NT2/D1 (cell line): ENCODE results near the gene GLB1L.

Experiments used
- DNase-seq: peaks from one replicate; pipeline ENCODE4 v3.0.0-alpha.2; 2011; ENCODE audit warnings: low read depth, low spot score
- H3K27me3 ChIP-seq: 2 replicates; pipeline ENCODE4 v1.6.0; 2011; ENCODE audit warnings: mild to moderate bottlenecking; ENCODE audit not compliant: insufficient read length, insufficient read depth
- H3K36me3 ChIP-seq: 2 replicates; pipeline ENCODE4 v1.6.1; 2011; ENCODE audit warnings: mild to moderate bottlenecking, low read length, mixed read lengths; ENCODE audit not compliant: insufficient read depth, insufficient read length
- H3K4me1 ChIP-seq: 2 replicates; pipeline ENCODE4 v1.5.1; 2011; ENCODE audit not compliant: insufficient read depth, insufficient read length
- H3K4me3 ChIP-seq: 2 replicates; pipeline ENCODE4 v1.5.1; 2011; ENCODE audit warnings: low read depth; ENCODE audit not compliant: insufficient read length
- H3K9ac ChIP-seq: 2 replicates; pipeline ENCODE4 v1.6.0; 2011; ENCODE audit warnings: low read depth; ENCODE audit not compliant: insufficient read length
- H3K9me3 ChIP-seq: 2 replicates; pipeline ENCODE4 v1.5.1; 2011; ENCODE audit warnings: mild to moderate bottlenecking, low read length; ENCODE audit not compliant: insufficient read depth
- SUZ12 ChIP-seq: IDR thresholded peaks from 2 replicates; pipeline ENCODE4 v1.6.1; 2011; ENCODE audit not compliant: insufficient read length, insufficient read depth; ENCODE audit errors: extremely low read depth
- YY1 ChIP-seq: IDR thresholded peaks from 2 replicates; pipeline ENCODE4 v1.6.1; 2011; ENCODE audit not compliant: insufficient read length, insufficient read depth
- ZNF274 ChIP-seq: IDR thresholded peaks from 2 replicates; pipeline ENCODE4 v1.6.1; 2011; ENCODE audit warnings: mild to moderate bottlenecking, low read depth, low read length

The GLB1L gene

DNA sequence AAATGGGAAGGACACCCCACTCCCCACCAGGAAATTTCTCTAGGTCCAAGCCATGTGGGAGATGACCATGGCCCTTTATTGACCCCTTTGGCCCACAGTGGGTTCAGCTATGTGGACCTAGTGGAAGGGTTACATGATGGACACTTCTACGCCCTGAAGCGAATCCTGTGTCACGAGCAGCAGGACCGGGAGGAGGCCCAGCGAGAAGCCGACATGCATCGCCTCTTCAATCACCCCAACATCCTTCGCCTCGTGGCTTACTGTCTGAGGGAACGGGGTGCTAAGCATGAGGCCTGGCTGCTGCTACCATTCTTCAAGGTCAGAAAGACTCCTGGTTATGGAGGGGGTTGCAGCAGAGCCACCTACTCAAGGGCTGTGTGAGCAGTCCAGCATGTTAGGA is 1.3 kb upstream of the GLB1L start:
- Histone ChIP-seq H3K9ac (no peak overlapping the region), H3K4me1 (peaks cover 14% of the 10 kb centered on the region), H3K4me3 (no peak overlapping the region), H3K36me3 (peaks cover 52% of the 10 kb centered on the region), H3K27me3 (peaks cover 2% of the 10 kb centered on the region), H3K9me3 (no peaks in the 10 kb centered on the region)
- no peak for DNase-seq
- TF ChIP-seq YY1: no peak
- no peak for TF ChIP-seq SUZ12
- TF ChIP-seq ZNF274: no peak

DNA sequence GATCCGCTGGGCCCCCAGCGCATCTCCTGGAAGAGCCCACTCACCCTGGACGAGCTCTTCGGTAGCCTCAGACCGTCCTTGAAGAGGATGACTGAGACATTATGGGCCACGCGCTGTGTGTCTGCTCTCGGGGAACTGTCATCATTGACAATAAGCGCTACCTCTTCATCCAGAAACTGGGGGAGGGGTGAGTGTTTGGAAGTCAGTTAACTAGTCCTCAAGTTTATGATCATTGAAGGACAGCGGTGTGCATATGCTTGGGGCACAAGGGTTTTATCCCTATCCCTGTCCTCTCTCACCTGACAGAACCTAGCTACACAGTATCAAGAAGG is 621 bp upstream of the GLB1L start:
- Histone ChIP-seq H3K27me3 (no peaks in the 10 kb centered on the region), H3K9me3 (no peaks in the 10 kb centered on the region), H3K4me3 (peak overlapping the region; percentile 97), H3K9ac (peak overlapping the region; percentile 98), H3K36me3 (peaks cover 45% of the 10 kb centered on the region), H3K4me1 (peaks cover 14% of the 10 kb centered on the region)
- TF ChIP-seq SUZ12: no peak
- no peak for TF ChIP-seq YY1
- TF ChIP-seq ZNF274: no peak
- no peak for DNase-seq

DNA sequence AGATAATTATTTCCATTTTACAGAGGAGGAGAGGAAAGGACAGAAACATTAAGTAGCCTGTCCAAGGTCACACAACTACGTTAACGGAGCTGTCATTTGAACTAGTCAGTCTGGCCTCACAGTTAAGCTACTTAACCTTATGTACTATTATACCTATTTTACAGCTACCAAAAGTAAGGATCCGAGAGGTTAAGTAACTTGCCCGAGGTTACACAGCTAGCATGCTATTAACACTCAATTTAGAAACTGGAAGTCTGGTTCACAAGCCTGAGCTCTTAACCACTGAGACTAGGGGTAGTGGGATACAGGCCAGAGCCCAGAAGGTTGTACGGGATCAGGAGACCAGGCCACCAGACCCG is 476 bp downstream of the GLB1L start:
- H3K27me3 ChIP-seq: no peaks in the 10 kb centered on the region
- H3K36me3 ChIP-seq: peaks cover 39% of the 10 kb centered on the region
- peaks cover 13% of the 10 kb centered on the region for H3K4me1 ChIP-seq
- peak overlapping the region; percentile 97 for H3K4me3 ChIP-seq
- no peak for DNase-seq
- H3K9ac ChIP-seq: peak overlapping the region; percentile 98
- no peak for TF ChIP-seq ZNF274
- TF ChIP-seq YY1: no peak
- TF ChIP-seq SUZ12: no peak
- H3K9me3 ChIP-seq: no peaks in the 10 kb centered on the region

DNA sequence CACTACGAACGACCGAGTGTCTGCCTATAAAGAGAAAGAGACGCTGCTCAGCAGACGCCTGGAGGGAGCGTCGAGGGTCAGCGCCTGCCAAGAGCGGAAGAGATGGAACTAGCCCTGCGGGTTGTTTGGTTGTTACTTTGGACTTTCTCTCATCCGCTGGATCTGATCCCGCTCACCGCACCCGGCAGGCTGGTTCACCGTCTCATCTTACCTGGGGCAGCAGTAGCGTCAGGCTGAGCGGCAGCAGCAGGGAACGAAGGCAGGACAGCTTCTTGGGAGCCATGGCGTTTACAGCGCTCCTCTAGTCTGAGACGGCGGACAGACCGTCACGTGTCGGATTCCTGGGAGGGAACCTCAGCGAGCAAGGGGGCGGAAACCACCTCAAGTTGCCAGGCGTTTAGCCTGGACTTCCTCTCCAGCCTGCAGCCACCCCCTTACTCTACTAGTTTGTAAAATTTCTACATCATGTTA is 1.9 kb downstream of the GLB1L start:
- Histone ChIP-seq H3K9me3 (no peaks in the 10 kb centered on the region), H3K9ac (no peak overlapping the region), H3K4me1 (peaks cover 4% of the 10 kb centered on the region), H3K4me3 (no peak overlapping the region), H3K36me3 (peaks cover 36% of the 10 kb centered on the region), H3K27me3 (no peaks in the 10 kb centered on the region)
- no peak for TF ChIP-seq ZNF274
- no peak for TF ChIP-seq YY1
- no peak for TF ChIP-seq SUZ12
- no peak for DNase-seq

DNA sequence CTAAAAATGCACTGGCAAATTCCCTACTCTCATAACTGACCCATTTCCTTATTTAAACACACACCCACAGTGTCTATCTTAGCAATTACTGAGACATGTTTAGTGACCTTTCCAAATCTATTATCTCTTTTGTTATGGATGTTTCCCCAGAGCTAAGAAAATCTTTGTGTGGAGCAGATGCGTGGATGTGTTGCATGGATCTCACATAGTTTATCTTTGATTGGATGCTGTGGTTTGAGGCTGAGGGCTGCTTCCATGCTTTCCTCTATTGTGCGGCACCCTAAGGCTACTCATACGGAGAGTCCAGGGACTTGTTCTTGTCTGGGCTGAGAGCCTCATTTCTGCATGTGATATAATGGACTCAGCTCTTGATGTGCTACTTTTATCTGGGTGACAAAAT is 10.9 kb downstream of the GLB1L start:
- Histone ChIP-seq H3K36me3 (peaks cover 77% of the 10 kb centered on the region), H3K9ac (no peak overlapping the region), H3K27me3 (no peaks in the 10 kb centered on the region), H3K4me3 (no peak overlapping the region), H3K9me3 (no peaks in the 10 kb centered on the region), H3K4me1 (no peaks in the 10 kb centered on the region)
- no peak for TF ChIP-seq ZNF274
- no peak for TF ChIP-seq SUZ12
- no peak for TF ChIP-seq YY1
- no peak for DNase-seq

DNA sequence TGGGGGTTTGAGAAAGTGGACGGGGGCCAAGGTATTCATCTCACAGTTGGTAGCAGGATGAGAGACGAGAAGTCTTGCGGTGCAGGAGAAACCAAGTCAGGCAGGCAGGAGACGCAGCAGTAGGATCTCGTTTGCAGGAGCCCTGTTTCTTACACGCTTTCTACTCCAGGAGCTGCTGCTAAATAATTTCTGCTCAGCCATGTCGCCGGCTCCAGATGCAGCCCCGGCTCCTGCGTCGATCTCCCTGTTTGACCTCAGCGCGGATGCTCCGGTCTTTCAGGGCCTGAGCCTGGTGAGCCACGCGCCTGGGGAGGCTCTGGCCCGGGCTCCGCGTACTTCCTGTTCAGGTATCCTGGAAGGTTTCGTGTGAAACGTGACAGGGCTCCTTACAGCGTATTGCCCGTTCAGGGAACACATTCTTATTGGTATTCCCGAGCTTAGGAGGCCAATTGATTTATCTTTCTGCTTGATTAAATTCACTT is 15.1 kb downstream of the GLB1L start:
- Histone ChIP-seq H3K36me3 (peaks cover 62% of the 10 kb centered on the region), H3K9ac (peak overlapping the region; percentile 97), H3K4me1 (peaks cover 7% of the 10 kb centered on the region), H3K4me3 (peak overlapping the region; percentile 81), H3K9me3 (no peaks in the 10 kb centered on the region), H3K27me3 (no peaks in the 10 kb centered on the region)
- TF ChIP-seq SUZ12: no peak
- no peak for TF ChIP-seq YY1
- no peak for TF ChIP-seq ZNF274
- no peak for DNase-seq

DNA sequence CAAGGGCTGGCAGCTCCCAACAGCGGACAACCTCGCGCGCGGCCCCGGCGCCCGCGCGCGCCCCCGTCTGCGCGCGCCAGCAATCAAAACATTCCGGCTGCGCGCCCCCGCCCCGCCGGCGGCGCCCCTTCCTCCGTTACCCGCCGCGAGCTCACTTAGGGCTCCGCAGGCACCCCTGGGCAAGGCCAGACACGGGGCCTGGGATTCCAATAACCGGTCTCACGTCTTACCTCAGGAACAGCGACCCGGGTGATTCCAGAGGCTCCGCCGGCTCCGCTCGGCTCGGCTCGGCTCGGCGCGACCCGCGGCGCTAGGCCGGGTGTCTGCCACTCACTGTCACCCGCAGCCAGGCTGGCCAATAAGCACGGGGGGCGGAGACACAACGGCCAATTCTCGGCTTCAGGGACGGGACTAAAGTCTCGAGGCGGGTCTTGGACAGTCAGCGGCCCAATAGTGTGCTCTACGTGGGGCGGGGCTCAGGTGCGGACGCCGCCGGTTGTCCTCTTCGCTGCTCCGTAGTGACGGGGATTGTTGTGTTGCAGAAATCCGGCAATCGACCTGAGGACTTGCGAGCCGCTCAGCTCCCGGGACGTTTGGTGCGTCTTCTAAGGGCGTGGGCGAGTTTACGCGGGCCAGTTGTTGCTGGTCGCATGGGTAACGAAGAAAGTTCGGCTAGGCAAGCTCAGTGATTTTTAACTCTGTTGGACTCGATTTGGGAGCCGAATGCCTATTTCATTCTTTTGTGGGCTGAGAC is 15.8 kb downstream of the GLB1L start, which contains the start of the genes ANKZF1 and ATG9A:
TSS of gene ANKZF1 (plus strand) at position 502 of the 754 bp plus-strand sequence. CDS start 452 bp downstream, outside the sequence.
TSS of gene ATG9A (minus strand) at position 332 of the 754 bp plus-strand sequence. CDS start 1,612 bp downstream, outside the sequence.
- Histone ChIP-seq H3K4me1 (peaks cover 7% of the 10 kb centered on the region), H3K4me3 (peak within 1 kb of the TSS; percentile 81), H3K36me3 (peaks cover 62% of the 10 kb centered on the region), H3K9ac (peak within 1 kb of the TSS; percentile 97), H3K27me3 (no peaks in the 10 kb centered on the region), H3K9me3 (no peaks in the 10 kb centered on the region)
- DNase-seq: peak; percentile 99
- TF ChIP-seq ZNF274: no peak
- no peak for TF ChIP-seq YY1
- no peak for TF ChIP-seq SUZ12

DNA sequence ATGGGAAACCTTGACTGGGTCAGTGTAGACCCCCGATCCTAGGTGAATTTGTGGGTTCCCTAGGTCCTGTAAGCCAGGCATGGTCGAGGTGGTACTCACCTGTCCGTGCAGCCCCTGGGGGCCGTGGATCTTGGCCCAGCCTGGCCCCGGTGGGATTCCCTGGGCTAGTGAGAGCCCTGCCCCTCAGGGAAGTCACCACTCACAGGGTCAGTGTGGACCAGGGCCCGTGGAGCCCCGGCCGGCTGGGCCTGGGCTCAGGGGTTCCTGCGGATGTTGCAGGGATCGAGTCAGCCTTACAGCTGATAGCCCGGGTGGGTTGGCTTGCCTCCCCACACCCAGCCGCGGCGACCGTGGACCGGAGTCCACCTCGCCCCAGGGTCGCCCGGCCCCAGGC is 16.3 kb downstream of the GLB1L start:
- TF ChIP-seq ZNF274 (no peak), SUZ12 (no peak), YY1 (no peak)
- peak overlapping the region; percentile 81 for H3K4me3 ChIP-seq
- H3K9ac ChIP-seq: peak overlapping the region; percentile 97
- H3K9me3 ChIP-seq: no peaks in the 10 kb centered on the region
- peaks cover 62% of the 10 kb centered on the region for H3K36me3 ChIP-seq
- peaks cover 7% of the 10 kb centered on the region for H3K4me1 ChIP-seq
- DNase-seq: no peak
- H3K27me3 ChIP-seq: no peaks in the 10 kb centered on the region
